Gastrocnemius medialis (tissue), 4 donors: ENCODE data around the gene P2RY14.

Source experiments
- POLR2A ChIP-seq, 2 donors: fragments of 450-650 bp; IDR thresholded peaks; one replicate each; pipeline ENCODE4 v1.6.1; 2017; ENCODE audit warnings: antibody characterized with exemption in 2 of 2, mild to moderate bottlenecking in 2 of 2, moderate library complexity in 2 of 2
- TF ChIP-seq, protein P1 (sequence below), 5 experiments: fragments of 450-650 bp in 3 of 5; fragments of 200-600 bp in 2 of 5; sonication (generic) in 2 of 5; IDR thresholded peaks in 4 of 5; conservative IDR thresholded peaks in 1 of 5; 1 replicate in 4 of 5; 2 replicates in 1 of 5; pipeline ENCODE4 v1.5.1; 2016 to 2019; ENCODE audit warnings: antibody characterized with exemption in 5 of 5, mild to moderate bottlenecking in 3 of 5, moderate library complexity in 3 of 5

DNA sequence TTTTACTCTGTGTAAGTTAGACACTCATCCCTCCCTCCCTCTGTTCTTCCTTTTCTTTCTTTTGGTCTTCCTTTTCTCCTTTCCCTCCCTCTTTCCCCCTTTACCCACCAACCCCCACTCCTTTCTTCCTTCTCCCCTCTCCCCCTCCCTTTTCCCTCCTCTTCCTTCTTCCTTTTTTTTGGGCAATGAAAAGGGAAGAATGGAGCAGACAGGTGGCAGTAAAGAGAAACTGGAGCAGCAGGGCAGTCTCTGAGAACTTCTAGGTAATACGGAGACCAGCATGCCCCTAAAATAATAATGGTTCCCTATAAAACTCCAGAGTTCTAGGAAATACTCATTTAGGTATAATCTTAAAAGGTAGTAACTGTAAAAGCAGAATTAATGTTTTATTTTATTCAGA lies 63.9 kb downstream of the P2RY14 start:
- TF ChIP-seq POLR2A (IDR thresholded peaks at IDR 0.05): no peak
- TF ChIP-seq, protein P1, sequence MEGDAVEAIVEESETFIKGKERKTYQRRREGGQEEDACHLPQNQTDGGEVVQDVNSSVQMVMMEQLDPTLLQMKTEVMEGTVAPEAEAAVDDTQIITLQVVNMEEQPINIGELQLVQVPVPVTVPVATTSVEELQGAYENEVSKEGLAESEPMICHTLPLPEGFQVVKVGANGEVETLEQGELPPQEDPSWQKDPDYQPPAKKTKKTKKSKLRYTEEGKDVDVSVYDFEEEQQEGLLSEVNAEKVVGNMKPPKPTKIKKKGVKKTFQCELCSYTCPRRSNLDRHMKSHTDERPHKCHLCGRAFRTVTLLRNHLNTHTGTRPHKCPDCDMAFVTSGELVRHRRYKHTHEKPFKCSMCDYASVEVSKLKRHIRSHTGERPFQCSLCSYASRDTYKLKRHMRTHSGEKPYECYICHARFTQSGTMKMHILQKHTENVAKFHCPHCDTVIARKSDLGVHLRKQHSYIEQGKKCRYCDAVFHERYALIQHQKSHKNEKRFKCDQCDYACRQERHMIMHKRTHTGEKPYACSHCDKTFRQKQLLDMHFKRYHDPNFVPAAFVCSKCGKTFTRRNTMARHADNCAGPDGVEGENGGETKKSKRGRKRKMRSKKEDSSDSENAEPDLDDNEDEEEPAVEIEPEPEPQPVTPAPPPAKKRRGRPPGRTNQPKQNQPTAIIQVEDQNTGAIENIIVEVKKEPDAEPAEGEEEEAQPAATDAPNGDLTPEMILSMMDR (IDR thresholded peaks at IDR 0.05 in 4 of 5, conservative IDR thresholded peaks at IDR 0.05 in 1 of 5): no peak
